PFSK-1 (cell line): ENCODE measurements around the gene CA14.

Experiments used
- FOXP2 ChIP-seq: optimal IDR thresholded peaks from 2 replicates; pipeline ENCODE3; 2011; ENCODE audit warnings: borderline replicate concordance, control low read depth, inconsistent platforms; ENCODE audit not compliant: insufficient read depth; ENCODE audit errors: extremely low read length, extremely low read depth
- POLR2AphosphoS5 ChIP-seq: IDR thresholded peaks from 2 replicates; pipeline ENCODE4 v1.6.1; 2012; ENCODE audit warnings: low read depth, mild to moderate bottlenecking, control low read depth, low read length, moderate library complexity
- REST ChIP-seq, 2 experiments: IDR thresholded peaks; 2 replicates each; pipeline versions ENCODE4 v1.6.1 to v1.8.0; 2011 to 2012; ENCODE audit warnings: low read depth in 2 of 2, low read length in 2 of 2, control low read depth in 1 of 2, inconsistent platforms in 1 of 2, mild to moderate bottlenecking in 1 of 2, moderate library complexity in 1 of 2; ENCODE audit not compliant: insufficient read depth in 1 of 2
- SIN3A ChIP-seq: IDR thresholded peaks from 2 replicates; pipeline ENCODE4 v1.6.1; 2012; ENCODE audit warnings: mild to moderate bottlenecking, low read length, moderate library complexity, borderline replicate concordance; ENCODE audit not compliant: insufficient read depth
- TAF1 ChIP-seq: IDR thresholded peaks from 2 replicates; pipeline ENCODE4 v1.6.1; 2012; ENCODE audit warnings: low read length, control low read depth, borderline replicate concordance; ENCODE audit not compliant: insufficient read depth

CA14 gene

GRCh38 chr1:150293433-150294253 is 36.1 kb downstream of the CA14 start, which contains the start of gene MRPS21:
Gene MRPS21 (plus strand): TSS chr1:150293861. CDS start chr1:150294367, 506 bp downstream.
- TF ChIP-seq TAF1 (peak; percentile 89), FOXP2 (peak; percentile 88), POLR2AphosphoS5 (peak; percentile 99), SIN3A (peak; percentile 94; the same call in 1 of the 2 replicates), REST (IDR thresholded peaks at IDR 0.05; ENCODE audit: insufficient read depth in 1 of 2, low read depth in 2 of 2, low read length in 2 of 2) (peak; percentile 39 to 55; a peak in 2 of 4 replicates)

GRCh38 chr1:150295476-150295875 is 37.9 kb downstream of the CA14 start:
- TF ChIP-seq SIN3A (no peak), REST (IDR thresholded peaks at IDR 0.05; ENCODE audit: insufficient read depth in 1 of 2, low read depth in 2 of 2, low read length in 2 of 2) (no peak), POLR2AphosphoS5 (no peak), TAF1 (no peak), FOXP2 (no peak)

- no peak for TF ChIP-seq REST (IDR thresholded peaks at IDR 0.05; ENCODE audit: insufficient read depth in 1 of 2, low read depth in 2 of 2, low read length in 2 of 2)
- TF ChIP-seq TAF1: no peak
- TF ChIP-seq FOXP2: no peak
- no peak for TF ChIP-seq POLR2AphosphoS5
- no peak for TF ChIP-seq SIN3A
Observed at GRCh38 chr1:150299716-150300115, 42.1 kb downstream of the CA14 start.

- no peak for TF ChIP-seq TAF1
- no peak for TF ChIP-seq POLR2AphosphoS5
- no peak for TF ChIP-seq SIN3A
- no peak for TF ChIP-seq REST (IDR thresholded peaks at IDR 0.05; ENCODE audit: insufficient read depth in 1 of 2, low read depth in 2 of 2, low read length in 2 of 2)
- TF ChIP-seq FOXP2: no peak
Observed at GRCh38 chr1:150302338-150302737, 44.8 kb downstream of the CA14 start.
